MM.1S (cell line): ENCODE data around the gene CUBN.

Experiments
- CTCF ChIP-seq: fragments of 300-600 bp; sonication (generic); IDR thresholded peaks from 2 replicates; pipeline ENCODE4 v1.5.1; 2016; ENCODE audit warnings: antibody characterized with exemption, low read length, mixed read lengths
- EZH2 ChIP-seq: fragments of 300-600 bp; sonication (generic); optimal IDR thresholded peaks from 2 replicates; pipeline ENCODE3; 2017; ENCODE audit warnings: low read depth, mild to moderate bottlenecking, antibody characterized with exemption, low read length, mixed read lengths

- TF ChIP-seq CTCF (no peak), EZH2 (no peak)
Measured at GRCh38 chr10:16986082-16986405, 143.6 kb downstream of the CUBN start.
